ENCODE data around the gene CUL4A. TPM values are rescaled to one million over a fixed set of nuclear protein-coding genes. Genes with fewer than 3 reads are reported as not detected.

CUL4A gene
- total RNA-seq, 1 donor from 2014 or later = 60.1 TPM

DNA sequence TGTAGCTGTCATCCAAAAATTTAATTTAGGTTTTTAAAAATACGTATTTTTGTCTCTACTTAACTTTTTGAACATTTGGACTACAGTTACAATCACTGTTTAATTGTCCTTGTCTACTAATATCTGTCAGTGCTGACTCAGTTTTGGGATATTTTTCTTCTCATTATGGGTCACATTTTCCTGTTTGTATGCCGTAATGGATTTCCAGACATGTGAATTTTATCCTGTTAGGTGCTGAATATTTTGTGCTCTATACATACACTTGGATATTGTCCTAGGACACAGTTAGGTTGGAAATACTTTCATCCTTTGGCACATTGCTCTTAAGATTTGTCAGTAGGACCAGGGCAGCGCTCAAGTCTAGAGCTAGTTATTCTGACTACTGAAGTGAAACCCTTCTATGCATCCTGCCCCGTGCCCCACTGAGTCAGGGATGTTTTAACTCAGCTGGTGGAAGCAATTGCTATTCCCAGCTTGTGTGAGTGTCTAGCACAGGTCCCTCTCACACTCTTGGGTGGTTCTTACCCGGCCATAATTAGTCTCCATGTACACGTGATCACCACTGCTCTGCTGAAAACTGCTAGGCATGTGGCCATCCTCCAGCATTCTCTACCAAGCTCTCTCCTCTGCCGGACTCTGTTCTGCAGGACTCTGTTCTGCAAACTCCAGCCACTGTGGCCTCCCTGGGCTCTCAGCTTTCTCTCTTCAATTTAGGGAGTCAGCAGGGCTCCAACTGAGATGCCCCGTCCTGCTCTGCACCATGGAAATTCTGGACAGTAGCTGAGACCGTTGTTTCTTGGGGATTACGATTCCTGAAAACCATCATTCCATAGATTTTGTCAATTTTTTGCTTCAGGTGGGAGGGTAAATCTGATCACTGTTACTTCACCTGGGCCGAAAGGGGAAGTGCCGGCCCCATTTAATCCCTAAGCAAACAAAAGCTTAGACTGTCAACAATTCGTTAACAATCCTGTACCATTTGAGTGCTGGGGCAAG is 39.8 kb upstream of the CUL4A start:
- peaks cover 17% of the 10 kb centered on the region for H3K36me3 ChIP-seq
- no peak overlapping the region for H3K4me3 ChIP-seq
- TF ChIP-seq, protein P1, sequence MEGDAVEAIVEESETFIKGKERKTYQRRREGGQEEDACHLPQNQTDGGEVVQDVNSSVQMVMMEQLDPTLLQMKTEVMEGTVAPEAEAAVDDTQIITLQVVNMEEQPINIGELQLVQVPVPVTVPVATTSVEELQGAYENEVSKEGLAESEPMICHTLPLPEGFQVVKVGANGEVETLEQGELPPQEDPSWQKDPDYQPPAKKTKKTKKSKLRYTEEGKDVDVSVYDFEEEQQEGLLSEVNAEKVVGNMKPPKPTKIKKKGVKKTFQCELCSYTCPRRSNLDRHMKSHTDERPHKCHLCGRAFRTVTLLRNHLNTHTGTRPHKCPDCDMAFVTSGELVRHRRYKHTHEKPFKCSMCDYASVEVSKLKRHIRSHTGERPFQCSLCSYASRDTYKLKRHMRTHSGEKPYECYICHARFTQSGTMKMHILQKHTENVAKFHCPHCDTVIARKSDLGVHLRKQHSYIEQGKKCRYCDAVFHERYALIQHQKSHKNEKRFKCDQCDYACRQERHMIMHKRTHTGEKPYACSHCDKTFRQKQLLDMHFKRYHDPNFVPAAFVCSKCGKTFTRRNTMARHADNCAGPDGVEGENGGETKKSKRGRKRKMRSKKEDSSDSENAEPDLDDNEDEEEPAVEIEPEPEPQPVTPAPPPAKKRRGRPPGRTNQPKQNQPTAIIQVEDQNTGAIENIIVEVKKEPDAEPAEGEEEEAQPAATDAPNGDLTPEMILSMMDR (IDR thresholded peaks at IDR 0.05) = no peak
- no peak overlapping the region for H3K27ac ChIP-seq
- DNase-seq (no peak), ATAC-seq (no peak)
- no peaks in the 10 kb centered on the region for H3K9me3 ChIP-seq
- H3K27me3 ChIP-seq (ENCODE audit: low read depth) = no peaks in the 10 kb centered on the region
- no peaks in the 10 kb centered on the region for H3K4me1 ChIP-seq
- intact Hi-C loops (cut with DNase I) = no loop called here

DNA sequence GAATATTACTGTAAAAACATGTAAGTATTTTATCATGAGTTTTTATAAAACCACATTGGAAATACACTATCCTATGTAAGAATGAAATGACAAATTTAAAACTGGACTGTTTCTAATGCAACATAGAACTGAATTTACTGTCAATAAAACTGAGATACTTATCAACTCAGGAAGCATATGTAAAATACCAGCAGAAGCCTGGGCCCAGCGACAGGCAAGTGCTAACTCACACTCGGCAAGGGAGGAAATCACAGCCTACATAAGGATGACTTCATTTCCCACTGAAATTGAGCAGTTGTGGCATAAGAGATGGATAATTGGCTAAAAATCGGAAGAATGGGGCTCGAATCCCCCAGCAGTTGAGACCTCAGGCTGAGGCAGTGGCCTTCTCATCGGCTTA is 38.9 kb upstream of the CUL4A start:
- TF ChIP-seq, protein P1 (IDR thresholded peaks at IDR 0.05) = no peak
- H3K27ac ChIP-seq = no peak overlapping the region
- H3K36me3 ChIP-seq = peaks cover 24% of the 10 kb centered on the region
- no peak for DNase-seq
- no peaks in the 10 kb centered on the region for H3K4me1 ChIP-seq
- no peak for ATAC-seq
- no peak overlapping the region for H3K4me3 ChIP-seq
- intact Hi-C loops (cut with DNase I) = no loop called here
- H3K9me3 ChIP-seq = no peaks in the 10 kb centered on the region
- H3K27me3 ChIP-seq (ENCODE audit: low read depth) = no peaks in the 10 kb centered on the region

DNA sequence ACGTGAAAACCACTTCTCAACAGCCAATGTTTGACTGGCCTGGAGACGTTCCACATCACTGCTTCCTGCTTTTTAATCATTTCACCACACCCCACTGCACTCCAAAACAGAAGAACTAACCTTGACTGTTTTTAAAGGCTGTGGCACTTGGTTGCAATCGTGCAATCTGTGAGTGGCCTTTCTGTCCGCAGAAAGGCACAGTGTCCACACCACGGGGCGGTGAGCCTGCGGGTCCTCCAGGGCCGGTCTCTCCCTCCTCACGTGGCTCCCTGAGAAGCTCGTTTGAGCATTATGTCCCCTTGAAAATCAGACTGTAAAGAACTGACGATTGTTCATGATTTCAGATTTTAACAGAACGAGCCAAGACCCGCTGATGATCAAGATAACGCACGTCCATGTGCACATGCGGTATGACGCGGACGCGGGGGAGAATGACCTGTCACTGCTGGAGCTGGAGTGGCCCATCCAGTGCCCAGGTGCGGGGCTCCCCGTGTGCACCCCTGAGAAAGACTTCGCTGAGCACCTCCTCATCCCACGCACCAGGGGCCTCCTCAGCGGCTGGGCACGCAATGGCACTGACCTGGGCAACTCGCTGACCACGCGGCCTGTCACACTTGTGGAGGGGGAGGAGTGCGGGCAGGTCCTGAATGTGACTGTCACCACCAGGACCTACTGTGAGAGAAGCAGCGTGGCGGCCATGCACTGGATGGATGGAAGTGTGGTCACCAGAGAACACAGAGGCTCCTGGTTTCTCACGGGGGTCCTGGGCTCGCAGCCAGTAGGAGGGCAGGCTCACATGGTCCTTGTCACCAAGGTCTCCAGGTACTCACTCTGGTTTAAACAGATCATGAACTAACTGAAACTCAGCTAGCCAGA is 37.9 kb upstream of the CUL4A start:
- ATAC-seq (peak in 1 of 2 donors; percentile 22), DNase-seq (no peak)
- H3K9me3 ChIP-seq = no peaks in the 10 kb centered on the region
- intact Hi-C loops (cut with DNase I) = no loop called here
- H3K4me1 ChIP-seq = no peaks in the 10 kb centered on the region
- H3K27ac ChIP-seq = no peak overlapping the region
- H3K36me3 ChIP-seq = peaks cover 34% of the 10 kb centered on the region
- no peak overlapping the region for H3K4me3 ChIP-seq
- no peaks in the 10 kb centered on the region for H3K27me3 ChIP-seq (ENCODE audit: low read depth)
- TF ChIP-seq, protein P1 (IDR thresholded peaks at IDR 0.05) = no peak

DNA sequence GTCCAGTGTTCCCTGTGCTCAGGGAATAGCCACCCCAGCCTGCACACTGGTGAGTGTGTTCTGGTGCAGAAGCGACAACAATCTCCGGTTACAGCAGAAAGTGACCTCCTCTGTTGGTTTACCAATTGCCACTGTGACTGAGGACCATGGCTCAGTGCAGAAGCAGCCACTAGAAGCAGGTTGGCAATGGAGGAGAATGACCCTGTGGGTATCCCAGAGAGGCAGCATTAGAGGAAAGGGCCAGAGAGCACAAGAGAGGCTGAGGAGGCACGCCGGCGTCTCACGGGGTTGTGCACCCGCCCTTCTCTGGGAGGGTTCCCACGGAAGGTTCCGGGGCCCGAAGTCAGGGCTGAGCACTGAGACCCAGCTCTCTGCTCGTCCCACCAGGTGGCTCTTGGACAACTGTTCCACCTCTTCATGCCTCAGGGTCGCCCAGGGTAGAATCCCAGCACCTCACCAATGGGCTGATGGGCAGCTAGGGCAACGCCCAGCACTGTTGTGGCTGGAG is 36.9 kb upstream of the CUL4A start:
- no peak for ATAC-seq
- intact Hi-C loops (cut with DNase I) = no loop called here
- peaks cover 44% of the 10 kb centered on the region for H3K36me3 ChIP-seq

DNA sequence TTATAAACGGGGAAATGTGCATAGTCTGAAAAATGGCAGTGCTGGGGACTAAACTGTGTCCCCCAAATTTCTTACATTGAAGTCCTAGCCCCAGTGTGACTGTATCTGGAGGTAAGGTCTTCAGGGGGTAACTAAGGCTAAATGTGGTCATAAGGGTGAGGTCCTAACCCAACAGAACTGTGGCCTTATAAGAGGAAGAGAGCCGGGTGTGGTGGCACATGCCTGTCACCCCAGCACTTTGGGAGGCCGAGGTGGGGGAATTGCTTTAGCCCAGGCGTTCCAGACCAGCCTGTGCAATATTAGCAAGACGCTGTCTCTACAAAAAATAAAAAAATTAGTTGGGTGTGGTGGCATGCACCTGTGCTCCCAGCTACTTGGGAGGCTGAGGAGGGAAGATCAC is 33.1 kb upstream of the CUL4A start:
- DNase-seq (no peak), ATAC-seq (peak; percentile 60 to 62)

More for the DNA sequence above, 36.9 kb upstream of the CUL4A start:
- H3K4me3 ChIP-seq = no peak overlapping the region
- DNase-seq = no peak
- TF ChIP-seq, protein P1 (IDR thresholded peaks at IDR 0.05) = no peak
- no peak overlapping the region for H3K27ac ChIP-seq
- H3K27me3 ChIP-seq (ENCODE audit: low read depth) = no peaks in the 10 kb centered on the region
- H3K9me3 ChIP-seq = no peaks in the 10 kb centered on the region
- no peaks in the 10 kb centered on the region for H3K4me1 ChIP-seq

More for the DNA sequence above, 33.1 kb upstream of the CUL4A start:
- TF ChIP-seq, protein P1 (IDR thresholded peaks at IDR 0.05) = no peak
- Histone ChIP-seq H3K27me3 (ENCODE audit: low read depth) (no peaks in the 10 kb centered on the region), H3K27ac (no peak overlapping the region), H3K9me3 (no peaks in the 10 kb centered on the region), H3K4me1 (no peaks in the 10 kb centered on the region), H3K36me3 (peaks cover 82% of the 10 kb centered on the region), H3K4me3 (no peak overlapping the region)
- intact Hi-C loops (cut with DNase I) = no loop called here
